Measurements from ENCODE around the gene PLXND1. TPM values are rescaled to one million over a fixed set of nuclear protein-coding genes. Genes with fewer than 3 reads are reported as not detected.

The PLXND1 gene
- total RNA-seq, 1 donor from 2014 or later: 265 TPM

GRCh38 chr3:129629011-129629410 lies 22.5 kb upstream of the PLXND1 start:
- no peak for DNase-seq (ENCODE audit: low spot score)

GRCh38 chr3:129628169-129628522 lies 21.7 kb upstream of the PLXND1 start:
- no peak for DNase-seq (ENCODE audit: low spot score)

- DNase-seq (ENCODE audit: low spot score): peak; percentile 90
Measured at GRCh38 chr3:129627350-129628168, 21.1 kb upstream of the PLXND1 start.

GRCh38 chr3:129626744-129627349 lies 20.4 kb upstream of the PLXND1 start:
- DNase-seq (ENCODE audit: low spot score): peak; percentile 97

GRCh38 chr3:129625072-129625874 lies 18.8 kb upstream of the PLXND1 start:
- DNase-seq (ENCODE audit: low spot score): no peak

GRCh38 chr3:129624347-129625071 lies 18.0 kb upstream of the PLXND1 start:
- DNase-seq (ENCODE audit: low spot score): no peak

GRCh38 chr3:129623447-129624118 lies 17.1 kb upstream of the PLXND1 start:
- DNase-seq (ENCODE audit: low spot score): peak; percentile 91

GRCh38 chr3:129622933-129623332 lies 16.5 kb upstream of the PLXND1 start:
- no peak for DNase-seq (ENCODE audit: low spot score)

- no peak for DNase-seq (ENCODE audit: low spot score)
Measured at GRCh38 chr3:129622226-129622874, 15.9 kb upstream of the PLXND1 start.

- no peak for DNase-seq (ENCODE audit: low spot score)
Measured at GRCh38 chr3:129621626-129622225, 15.2 kb upstream of the PLXND1 start.

GRCh38 chr3:129620828-129621559 lies 14.5 kb upstream of the PLXND1 start:
- no peak for DNase-seq (ENCODE audit: low spot score)

GRCh38 chr3:129619726-129620162 lies 13.3 kb upstream of the PLXND1 start:
- no peak for DNase-seq (ENCODE audit: low spot score)

GRCh38 chr3:129618901-129619671 lies 12.6 kb upstream of the PLXND1 start:
- no peak for DNase-seq (ENCODE audit: low spot score)

GRCh38 chr3:129618186-129618820 lies 11.8 kb upstream of the PLXND1 start:
- no peak for DNase-seq (ENCODE audit: low spot score)

- DNase-seq (ENCODE audit: low spot score): no peak
Measured at GRCh38 chr3:129617381-129618185, 11.1 kb upstream of the PLXND1 start.

GRCh38 chr3:129616713-129617112 lies 10.2 kb upstream of the PLXND1 start:
- DNase-seq (ENCODE audit: low spot score): no peak

GRCh38 chr3:129616291-129616690 lies 9.8 kb upstream of the PLXND1 start:
- no peak for DNase-seq (ENCODE audit: low spot score)

Measured in mesenteric fat pad (tissue), 1 donor.